Activated CD4-positive, CD25-positive, alpha-beta regulatory T cell treated with anti-CD3 and anti-CD28 coated beads, Interleukin-2, amount 50 U/mL, for 16 hours (primary cell): ENCODE data around the gene MGMT.

Experiments
- DNase-seq: peaks from one replicate; pipeline ENCODE4 v3.0.0-alpha.2; 2020; ENCODE audit warnings: low read depth, low spot score

The MGMT gene

DNA sequence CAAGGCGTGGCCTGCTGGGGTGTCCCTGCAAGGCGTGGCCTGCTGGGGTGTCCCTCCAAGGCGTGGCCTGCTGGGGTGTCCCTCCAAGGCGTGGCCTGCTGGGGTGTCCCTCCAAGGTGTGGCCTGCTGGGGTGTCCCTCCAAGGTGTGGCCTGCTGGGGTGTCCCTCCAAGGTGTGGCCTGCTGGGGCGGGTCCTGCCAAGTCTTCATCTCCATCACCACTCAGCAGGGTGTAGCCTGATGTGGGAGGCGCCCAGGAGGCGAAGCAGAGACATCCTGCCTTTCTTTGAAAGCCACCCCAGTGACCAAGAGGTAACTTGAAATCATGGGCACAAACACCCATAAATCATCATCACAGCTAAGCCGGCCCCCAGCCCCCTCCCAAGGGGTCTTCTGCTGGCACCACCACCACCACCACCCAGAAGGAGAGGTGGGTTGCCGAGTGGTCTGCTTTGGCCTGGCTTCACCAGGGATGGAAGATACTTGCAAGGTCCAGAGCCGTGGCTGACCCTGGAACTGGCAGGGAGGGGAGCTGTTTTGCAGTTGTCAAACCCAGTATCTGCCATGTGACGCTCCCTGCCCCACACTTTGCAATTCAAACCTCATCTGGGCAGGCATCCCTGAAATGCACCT is 306.4 kb downstream of the MGMT start:
- DNase-seq: no peak

DNA sequence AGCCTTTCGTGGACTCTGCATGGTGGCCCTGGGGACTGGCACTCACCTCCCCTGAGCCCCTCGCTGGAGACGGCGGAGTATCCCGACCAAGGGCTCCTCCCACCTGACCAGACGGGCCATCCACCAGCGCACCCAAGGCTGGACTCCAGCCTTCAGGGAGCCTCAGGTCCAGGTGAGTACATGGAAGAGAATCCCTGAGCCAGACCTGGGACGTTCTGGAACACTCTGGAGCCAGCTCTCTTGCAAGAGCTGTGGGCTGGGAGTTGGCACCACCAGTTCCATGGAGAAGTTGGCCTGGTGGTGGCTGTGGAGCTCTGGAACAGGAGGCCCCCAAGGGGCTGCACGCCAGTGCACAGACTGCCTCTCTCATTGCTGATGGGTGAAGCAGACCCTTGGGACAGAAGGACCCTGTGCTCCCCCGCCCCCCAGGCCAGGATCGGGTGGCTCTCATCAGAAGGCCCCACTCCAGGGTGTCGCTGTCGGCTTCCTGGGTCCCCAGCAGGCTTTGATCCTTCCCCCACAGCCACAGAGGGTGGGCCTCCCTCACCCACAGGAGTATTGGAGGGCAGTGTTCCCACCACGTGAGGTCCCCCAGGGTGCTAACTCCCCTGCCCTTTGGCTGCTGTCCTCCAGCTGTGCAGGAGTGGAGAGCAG is 307.2 kb downstream of the MGMT start:
- no peak for DNase-seq

DNA sequence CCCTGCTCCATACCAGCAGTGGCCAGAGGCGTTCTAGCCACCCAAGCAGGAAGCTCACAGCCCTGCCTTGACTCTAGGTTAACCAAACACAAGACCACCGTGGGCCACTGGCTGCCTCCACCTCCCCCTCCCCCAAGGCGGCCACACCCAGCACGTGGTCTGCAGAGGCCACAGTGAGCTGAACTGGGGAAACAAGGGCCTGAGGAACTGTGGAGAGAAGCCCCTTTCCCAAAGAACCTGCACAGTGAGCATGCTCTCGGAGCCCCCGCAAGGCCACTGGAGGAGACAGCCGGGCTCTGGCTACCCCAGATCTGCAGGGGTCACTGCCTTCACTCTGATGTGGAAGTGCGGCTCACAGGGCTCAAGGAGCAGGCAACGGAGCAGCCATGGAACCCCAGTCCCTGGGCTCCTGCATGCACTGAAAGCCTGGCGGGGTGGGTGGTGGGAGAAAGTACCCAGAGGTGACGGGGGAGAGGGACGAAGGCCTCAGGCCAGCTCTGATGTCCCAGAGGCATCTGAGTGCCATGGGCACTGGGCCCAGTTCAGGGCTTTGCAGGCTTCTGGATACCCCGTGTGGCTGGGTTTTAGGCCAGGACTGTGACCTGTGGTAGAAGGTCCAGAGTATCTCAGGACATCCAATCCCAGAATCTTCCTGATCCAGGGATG is 307.8 kb downstream of the MGMT start:
- DNase-seq: no peak

DNA sequence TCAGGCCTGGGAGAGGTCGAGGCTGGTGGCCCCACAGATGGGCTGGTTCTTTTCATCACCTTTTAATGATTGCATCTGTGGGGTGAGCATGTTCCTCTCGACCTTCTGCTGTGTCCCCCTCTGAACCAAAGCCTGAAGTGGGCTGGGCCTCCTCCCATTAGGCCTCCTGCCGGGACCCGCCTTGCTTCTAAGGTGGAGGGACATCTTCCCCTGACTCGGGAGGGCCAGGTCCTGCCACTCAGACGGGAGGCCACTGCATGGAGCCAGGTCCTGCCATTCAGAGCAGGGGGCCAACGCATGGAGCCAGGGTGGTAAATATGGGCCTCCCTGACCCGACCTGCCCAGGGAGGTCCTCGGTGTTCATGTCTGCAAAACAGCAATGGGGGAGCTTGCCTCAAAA is 308.6 kb downstream of the MGMT start:
- DNase-seq: no peak

DNA sequence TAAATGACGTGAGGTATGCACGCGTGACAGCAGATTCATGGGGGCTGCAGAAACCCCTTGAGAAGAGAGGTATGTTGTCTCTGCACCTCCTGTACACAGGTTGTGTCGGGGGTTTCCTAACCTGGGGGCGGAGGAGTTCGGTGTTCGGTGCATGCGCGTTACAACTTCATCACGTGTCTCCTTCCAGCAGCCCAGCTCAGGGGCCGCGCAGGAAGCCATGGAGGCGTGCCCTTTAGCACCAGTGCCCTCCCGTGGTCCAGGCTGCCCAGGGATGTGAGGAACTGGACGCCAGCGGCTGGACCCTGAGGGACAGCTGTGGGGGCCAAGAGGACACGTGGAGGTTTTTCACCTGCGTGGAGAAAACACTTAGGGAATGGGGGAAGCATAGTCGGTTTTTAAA is 310.6 kb downstream of the MGMT start:
- no peak for DNase-seq

DNA sequence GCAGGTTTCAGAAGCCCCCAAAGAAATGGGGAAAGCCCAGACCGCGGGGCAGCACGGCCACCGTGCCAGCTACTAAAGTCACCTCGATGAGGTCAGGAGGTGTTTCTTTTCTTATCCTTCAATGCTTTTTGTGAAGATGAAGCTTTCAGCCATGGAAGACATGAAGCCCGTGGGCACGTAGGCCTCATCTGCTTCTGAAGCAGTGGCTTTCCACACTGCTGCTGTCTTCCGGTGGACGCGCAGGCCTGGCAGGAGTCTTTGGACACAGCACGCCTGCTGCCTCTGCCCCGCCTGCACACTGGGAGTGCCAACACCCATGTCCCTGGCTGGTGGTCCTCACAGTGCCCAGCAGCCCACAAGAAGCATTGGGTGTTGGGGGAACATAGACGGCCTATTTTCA is 311.5 kb downstream of the MGMT start:
- DNase-seq: no peak

DNA sequence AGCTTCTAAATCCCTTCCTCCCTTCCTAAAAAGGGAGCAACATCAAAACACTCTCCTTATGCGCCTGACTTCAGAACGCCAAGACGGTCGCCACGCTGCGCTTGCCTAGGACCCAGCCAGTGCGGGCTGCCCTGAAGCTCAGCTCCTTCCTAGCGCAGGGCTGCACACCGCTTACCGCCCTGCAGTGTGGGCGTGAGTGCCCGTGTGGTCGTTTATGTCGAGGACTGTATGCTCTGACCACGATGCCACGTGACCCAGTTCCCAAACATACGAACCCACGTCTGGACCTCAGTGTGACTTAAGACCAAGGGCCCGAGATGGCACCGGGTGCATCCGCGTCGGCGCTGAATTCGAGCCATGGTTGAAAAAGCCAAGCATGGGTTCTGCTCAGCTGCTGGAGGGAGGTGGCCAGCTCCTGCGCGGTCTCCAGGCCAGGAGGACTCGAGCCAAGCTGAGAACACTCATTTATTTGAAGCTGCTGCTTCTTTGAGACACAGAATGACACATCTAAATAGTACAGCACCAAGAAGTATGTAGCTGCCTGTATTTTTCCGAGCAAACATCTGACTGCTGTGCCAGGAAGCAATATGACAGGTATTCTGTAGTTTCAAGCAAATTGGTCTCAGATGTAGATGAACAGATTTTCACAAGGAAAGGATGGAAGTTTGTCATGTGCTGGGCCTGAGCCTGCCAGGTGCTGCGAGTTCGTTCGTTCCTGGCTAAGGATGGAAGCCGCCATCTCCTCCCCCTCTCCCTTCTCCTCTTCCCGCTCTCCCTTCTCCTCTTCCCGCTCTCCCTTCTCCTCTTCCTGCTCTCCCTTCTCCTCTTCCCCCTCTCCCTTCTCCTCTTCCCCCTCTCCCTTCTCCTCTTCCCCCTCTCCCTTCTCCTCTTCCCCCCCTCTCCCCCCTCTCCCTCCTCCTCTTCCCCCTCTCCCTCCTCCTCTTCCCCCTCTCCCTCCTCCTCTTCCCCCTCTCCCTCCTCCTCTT is 312.4 kb downstream of the MGMT start:
- no peak for DNase-seq

DNA sequence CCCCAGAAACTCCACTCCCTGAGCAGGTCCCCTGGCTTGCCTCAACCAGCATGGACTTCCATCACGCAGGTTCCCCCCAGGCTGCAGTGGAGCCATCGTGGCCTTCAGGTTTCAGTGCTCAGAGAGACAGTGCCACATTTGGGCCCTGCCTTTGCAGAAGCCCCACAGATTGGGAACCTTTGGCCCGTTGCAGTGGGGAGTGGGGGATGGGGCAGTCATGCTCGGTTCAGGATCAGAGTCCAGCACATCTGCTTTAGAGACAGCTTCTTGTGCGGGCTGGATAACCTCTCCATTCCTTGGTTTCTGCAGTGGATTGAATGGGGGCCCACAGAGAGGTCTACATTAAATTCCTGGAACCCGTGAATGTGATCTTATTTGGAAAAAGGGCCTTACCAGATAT is 313.2 kb downstream of the MGMT start:
- DNase-seq: no peak

DNA sequence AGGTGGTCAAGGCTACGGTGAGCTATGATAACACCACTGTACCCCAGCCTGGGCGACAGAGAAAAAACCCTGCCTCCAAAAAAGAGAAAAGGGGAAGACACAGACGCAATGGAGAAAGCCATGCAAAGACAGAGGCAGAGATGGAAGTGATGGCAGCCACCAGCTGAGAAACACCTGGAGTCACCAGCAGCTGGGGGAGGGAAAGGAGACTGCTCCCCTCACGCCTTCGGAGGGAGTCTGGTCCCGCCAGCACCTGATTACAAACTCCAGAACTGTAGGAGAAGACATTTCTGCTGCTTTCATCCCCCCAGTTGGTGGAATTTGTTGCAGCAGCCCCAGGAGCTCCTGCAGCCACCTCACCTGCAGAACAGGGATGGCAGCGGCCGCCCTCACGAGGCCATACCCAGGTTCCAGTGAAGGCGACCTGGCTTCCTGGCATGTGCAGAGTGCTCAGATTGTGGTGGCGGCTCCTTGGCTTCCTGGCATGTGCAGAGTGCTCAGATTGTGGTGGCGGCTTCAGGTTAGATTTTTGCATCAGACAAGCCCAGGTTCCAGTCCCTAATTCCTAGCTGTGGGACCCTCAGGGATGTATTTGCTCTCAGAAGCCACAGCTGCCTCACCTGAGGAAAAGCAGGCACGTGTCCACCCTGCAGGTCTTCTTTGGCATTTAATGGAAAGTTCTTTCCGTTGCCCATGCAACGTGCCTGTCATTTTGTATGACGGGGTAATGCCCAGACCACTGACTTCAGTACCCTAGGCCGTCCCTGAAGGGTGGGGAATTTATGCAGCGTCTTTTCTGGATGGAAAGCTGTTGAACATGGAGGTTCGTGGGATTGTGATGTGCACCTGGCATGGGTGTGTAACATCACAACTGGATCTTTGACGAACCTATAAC is 314.1 kb downstream of the MGMT start:
- DNase-seq: no peak

DNA sequence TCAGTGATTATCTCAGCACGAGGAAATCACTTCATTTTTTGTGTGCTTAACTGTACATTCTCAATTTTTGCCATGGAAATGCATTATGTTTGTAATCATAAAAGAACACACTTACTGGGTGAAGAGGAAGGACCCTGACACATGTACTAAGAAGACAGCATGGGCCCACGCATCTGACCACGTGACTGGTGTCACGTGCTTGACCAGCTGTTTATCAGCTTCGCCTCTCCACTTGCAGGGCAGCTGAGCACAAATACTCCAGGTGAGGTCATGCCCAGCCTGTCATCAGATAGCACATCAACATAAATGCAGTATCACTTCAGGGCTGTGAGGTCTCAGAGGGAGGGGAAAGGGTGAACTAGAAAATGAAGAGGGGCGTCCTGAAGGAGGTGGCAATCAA is 317.2 kb downstream of the MGMT start:
- no peak for DNase-seq

DNA sequence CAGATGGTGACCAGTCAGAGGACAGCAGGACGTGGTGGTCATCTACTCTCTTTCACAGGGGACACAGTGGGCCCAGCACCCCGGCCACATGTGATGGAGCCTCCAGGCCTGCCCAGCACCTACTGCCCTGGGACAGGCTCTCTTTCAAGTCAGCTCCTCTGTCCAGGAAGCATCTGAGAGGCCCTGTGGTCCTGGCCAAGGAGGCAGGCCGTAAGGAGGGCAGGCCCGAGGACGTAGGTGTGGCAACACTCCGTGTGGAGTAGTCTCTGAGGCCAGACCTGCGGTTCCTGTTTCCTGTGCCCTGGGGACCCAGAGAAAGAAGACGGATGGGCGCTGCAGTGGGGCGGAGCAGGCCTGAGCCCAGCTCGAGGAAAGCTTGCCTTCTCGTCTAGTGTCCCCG is 317.9 kb downstream of the MGMT start:
- no peak for DNase-seq

DNA sequence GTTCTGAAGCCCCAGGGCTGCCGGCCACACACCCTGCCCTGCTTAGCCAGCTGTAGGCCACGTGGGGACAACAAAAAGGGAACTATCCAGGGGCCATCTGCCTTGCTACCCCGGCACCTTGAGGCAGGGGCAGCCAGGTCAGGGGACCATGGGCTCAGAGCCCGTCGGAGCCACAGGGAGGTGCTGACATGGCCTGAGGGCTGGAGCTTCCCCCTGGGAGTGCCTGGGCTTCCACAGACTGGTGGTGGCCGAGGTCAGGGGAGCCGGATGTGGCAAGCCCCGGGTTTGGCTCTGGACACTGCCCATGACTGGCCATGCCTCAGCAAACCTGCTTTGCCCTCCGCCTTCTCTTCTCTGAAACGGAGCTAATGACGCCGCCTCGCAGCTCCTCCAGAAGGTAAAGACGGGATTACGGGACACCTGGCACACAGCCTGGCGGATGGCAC is 318.5 kb downstream of the MGMT start:
- DNase-seq: no peak

DNA sequence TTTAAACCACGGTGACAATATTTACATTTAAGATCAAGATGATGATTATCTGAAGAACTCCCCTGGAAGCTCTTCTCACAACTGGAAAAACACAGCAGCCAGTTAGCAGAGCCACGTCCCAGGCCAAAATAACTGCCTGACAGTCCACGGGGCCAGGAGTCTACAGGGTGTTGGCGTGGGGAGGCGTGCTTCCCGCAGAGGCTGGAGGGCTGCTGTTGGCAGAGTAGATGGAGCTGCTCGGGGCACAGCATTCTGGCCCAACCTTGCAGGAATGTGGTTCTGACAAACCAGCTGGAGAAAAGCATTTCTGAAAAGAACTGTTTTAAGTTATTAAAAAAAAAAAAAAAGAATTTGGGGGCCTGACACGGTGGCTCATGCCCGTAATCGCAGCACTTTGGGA is 319.2 kb downstream of the MGMT start:
- no peak for DNase-seq

DNA sequence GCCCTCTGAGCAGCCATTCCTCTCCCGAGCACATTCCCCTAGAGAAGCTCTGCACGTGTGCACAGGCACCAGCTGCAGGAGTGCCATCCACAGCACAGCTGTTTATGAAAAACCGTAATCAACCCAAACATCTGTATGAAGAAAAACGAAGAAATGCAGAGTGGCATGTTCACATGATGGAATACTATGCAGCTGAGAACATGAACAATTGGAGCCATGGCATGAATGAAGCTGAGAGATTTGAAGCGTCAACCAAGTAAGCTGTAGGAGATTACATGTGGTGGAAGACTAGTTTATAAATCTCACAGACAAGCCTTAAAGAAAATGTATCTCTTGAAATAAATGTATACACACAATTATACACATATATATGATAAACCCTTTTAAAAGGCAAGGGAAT is 320.5 kb downstream of the MGMT start:
- DNase-seq: no peak

DNA sequence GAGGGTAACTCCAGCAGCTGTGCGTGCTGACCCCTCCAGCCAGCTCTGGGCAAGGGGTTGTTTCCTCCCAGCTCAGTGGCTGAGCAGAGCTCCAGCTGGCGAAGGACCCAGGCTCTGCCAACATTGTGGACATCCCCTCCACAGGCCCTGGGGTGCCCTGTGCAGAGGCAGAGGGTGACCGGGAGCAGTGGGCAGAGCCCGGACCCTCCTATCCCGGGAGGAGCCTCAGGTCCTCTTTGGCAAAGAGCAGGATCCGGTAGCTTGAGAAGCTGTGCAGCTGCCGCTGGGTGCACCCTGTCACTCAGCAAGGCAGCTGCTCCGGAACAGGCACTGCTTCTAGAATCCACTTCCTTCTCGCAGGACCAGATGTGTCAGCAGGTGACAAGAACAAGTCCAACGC is 321.2 kb downstream of the MGMT start:
- DNase-seq: no peak

DNA sequence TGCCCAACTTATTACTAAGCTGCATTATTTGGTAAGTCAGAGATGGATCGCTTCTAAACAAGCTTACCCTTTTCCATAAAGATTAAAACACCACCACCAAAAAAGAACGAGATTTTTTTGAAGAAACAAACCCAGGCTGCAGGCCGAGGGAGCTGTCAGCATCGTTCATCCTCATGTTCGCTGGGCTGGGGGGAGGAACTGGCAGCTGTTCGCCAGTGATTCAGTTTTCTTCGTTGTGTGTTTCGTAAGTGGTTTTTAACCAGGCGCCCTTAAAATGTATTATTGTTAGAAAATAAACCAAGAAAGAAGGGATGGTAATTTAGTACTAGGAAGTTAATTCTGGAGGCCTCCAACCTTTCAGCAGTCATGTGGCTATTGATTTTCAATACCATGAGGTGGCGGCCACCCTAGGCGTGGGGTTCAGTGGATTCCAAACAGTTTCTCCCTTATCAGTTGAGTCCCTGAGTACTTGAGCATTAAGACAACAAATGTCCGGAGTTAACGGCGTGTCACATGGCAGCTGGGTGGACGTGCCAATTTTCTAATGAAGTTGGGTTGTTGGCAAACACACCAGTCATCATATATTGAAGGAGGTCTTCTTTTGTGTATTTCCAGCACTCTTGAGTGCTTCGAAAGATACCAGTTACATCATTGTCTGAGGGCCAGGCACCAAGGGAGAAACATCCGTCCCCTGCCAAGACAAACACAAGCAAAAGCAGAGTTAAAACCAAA is 323.8 kb downstream of the MGMT start:
- no peak for DNase-seq

DNA sequence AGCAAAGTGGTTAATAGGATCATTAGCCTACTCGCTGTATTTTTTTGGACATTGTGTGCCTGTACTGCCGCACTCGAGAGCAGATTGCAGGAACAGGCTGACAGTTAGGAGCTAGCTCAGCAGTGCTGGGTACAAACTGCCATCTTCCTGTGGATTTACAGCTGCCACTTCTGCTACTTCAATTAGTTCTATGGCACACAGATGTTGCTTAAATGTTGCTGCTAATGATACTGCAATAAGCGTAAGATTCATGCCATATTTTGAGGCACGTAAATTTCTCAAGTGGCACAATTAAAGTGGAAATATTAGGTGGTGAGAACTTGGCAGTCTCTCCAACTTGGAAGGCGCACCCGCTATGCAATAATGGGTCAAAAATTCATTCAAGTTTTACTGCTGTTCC is 325.1 kb downstream of the MGMT start:
- DNase-seq: no peak

DNA sequence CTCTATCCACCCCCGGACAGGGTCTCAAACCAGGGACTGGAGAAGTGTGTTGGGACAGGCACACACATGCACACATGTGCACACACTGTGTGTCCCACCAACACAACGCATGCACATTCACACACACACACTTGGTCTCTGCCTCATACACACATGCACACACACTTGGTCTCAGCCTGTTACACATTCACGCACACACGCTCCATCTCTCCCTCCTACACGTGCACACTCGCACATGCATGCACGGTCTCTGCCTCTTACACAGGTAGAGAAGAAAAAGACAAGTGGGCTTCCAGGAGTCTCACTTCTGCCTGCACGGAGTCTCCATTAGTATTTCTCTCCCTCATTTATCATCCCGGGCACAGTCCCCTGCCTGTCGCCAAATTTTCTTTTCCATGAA is 325.8 kb downstream of the MGMT start:
- DNase-seq: no peak

DNA sequence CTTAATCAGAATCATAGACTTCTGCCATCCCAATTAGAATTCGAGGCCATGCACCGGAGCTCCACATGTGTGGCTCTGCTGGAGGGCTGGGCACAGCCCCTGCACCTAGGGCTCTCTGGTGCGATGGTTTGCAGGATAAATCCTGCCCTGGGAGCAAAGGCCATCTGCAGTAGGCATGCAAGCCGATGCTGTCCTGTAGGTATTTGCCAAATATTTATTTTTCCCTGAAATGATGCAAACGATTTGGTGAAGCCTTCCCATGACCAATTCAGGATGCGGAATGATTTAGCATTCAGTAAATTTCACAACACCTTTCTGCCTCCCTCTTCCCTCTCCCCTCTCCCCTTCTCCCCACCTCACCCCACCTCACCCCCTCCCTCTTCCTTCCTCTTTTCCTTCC is 326.4 kb downstream of the MGMT start:
- no peak for DNase-seq

DNA sequence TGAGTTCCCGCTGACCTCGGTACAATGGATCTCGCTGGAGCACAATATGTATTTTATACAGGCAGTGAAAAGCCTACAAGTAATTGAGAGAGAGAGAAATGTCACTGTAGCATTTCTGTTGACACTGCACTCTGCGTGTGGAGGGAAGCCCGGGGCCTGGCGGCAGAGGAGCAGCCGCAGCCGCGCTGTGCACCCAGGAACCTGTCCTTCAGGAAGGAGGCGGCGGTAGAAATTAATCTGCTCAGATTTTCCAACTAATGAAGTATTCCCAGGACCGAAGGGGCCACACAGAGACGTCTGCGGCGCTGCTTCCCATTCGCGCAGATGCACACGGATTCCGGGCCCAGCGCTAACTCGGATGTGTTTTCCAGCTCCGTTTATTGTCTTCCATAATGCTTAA is 327.0 kb downstream of the MGMT start:
- no peak for DNase-seq
